ENCODE measurements around the gene COX6B2.

COX6B2 gene

GRCh38 chr19:55348317-55349034, 6.0 kb downstream of the COX6B2 start:
- TF ChIP-seq CTCF (IDR thresholded peaks at IDR 0.05; ENCODE audit: low read depth, low read length), result no peak
- no peak for DNase-seq (ENCODE audit: extremely low read depth, low read depth)

GRCh38 chr19:55347442-55348009, 7.0 kb downstream of the COX6B2 start:
- no peak for DNase-seq (ENCODE audit: extremely low read depth, low read depth)
- no peak for TF ChIP-seq CTCF (IDR thresholded peaks at IDR 0.05; ENCODE audit: low read depth, low read length)

GRCh38 chr19:55346725-55347441, 7.6 kb downstream of the COX6B2 start:
- no peak for DNase-seq (ENCODE audit: extremely low read depth, low read depth)
- no peak for TF ChIP-seq CTCF (IDR thresholded peaks at IDR 0.05; ENCODE audit: low read depth, low read length)

- DNase-seq (ENCODE audit: extremely low read depth, low read depth), result no peak
- TF ChIP-seq CTCF (IDR thresholded peaks at IDR 0.05; ENCODE audit: low read depth, low read length), result no peak
These were observed 8.4 kb downstream of the COX6B2 start for GRCh38 chr19:55345818-55346724.

GRCh38 chr19:55345101-55345817, 9.3 kb downstream of the COX6B2 start:
- no peak for DNase-seq (ENCODE audit: extremely low read depth, low read depth)
- no peak for TF ChIP-seq CTCF (IDR thresholded peaks at IDR 0.05; ENCODE audit: low read depth, low read length)

- no peak; the same call in 1 of the 2 replicates for TF ChIP-seq CTCF (IDR thresholded peaks at IDR 0.05; ENCODE audit: low read depth, low read length)
- DNase-seq (ENCODE audit: extremely low read depth, low read depth), result no peak
These were observed 10.1 kb downstream of the COX6B2 start for GRCh38 chr19:55344444-55344843.

All from AG09319 (cell line).